ENCODE data around the gene SLC7A8. TPM values are rescaled to one million over a fixed set of nuclear protein-coding genes. Genes with fewer than 3 reads are reported as not detected.
A peak's percentile ranks its signal among the peaks of the same experiment; 100 is the strongest.

Gene SLC7A8
- total RNA-seq, 1 donor from 2014 or later: 56.5 TPM

DNA sequence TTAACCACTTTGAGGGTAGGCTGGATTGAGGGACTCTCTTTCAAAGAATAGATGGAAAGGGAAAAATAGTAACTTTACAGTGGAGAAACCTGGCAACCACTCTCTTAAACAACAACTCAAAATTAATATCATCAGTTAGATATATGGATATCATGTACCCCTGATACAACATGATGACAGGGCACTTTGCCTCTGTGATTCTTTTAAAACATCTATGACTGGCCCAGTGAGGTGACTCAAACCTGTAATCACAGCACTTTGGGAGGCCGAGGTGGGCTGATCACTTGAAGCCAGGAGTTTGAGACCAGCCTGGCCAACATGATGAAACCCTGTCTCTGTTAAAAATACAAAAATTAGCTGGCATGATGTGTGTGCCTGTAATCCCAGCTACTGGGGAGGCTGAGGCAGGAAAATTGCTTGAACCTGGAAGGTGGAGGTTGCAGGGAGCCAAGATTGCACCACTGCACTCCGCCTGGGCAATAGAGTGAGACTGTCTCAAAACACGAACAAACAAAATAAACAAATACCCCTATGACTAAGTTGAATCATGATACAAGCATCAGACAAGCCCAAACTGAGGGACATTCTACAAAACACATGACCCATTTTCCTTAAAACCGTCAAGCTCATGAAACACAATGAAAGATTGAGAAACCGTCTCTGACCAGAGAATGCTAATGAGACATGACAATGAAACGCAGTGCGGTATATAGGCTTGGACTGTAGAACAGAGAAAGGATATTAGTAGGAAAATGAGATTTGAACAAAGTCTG is 26.4 kb upstream of the SLC7A8 start:
- no peaks in the 10 kb centered on the region for H3K9me3 ChIP-seq (ENCODE audit: low read depth)
- Mint-ChIP-seq H3K4me1 (no peaks in the 10 kb centered on the region), H3K27me3 (ENCODE audit: insufficient read depth, low read depth) (no peaks in the 10 kb centered on the region), H3K9me3 (peaks cover 2% of the 10 kb centered on the region), H3K4me3 (no peak overlapping the region), H3K36me3 (no peaks in the 10 kb centered on the region), H3K27ac (no peak overlapping the region)
- DNase-seq (ENCODE audit: low spot score): no peak
- no peak overlapping the region for H3K4me2 ChIP-seq
- H3K4me3 ChIP-seq: no peak overlapping the region
- peaks cover 10% of the 10 kb centered on the region for H3F3A ChIP-seq (ENCODE audit: low read depth)
- H3K36me3 ChIP-seq: no peaks in the 10 kb centered on the region
- no peaks in the 10 kb centered on the region for H3K79me2 ChIP-seq (ENCODE audit: low read depth)
- H3K27me3 ChIP-seq: no peaks in the 10 kb centered on the region
- no peaks in the 10 kb centered on the region for H4K20me1 ChIP-seq (ENCODE audit: low read depth)
- no peak overlapping the region for H3K9ac ChIP-seq
- no peak overlapping the region for H3K27ac ChIP-seq
- H2AFZ ChIP-seq (replicated peaks): no peak overlapping the region
- H3K4me1 ChIP-seq: peaks cover 10% of the 10 kb centered on the region
- TF ChIP-seq EZH2 (IDR thresholded peaks at IDR 0.05) (no peak), EZH2phosphoT487 (IDR thresholded peaks at IDR 0.05) (no peak)
- TF ChIP-seq, protein P1, sequence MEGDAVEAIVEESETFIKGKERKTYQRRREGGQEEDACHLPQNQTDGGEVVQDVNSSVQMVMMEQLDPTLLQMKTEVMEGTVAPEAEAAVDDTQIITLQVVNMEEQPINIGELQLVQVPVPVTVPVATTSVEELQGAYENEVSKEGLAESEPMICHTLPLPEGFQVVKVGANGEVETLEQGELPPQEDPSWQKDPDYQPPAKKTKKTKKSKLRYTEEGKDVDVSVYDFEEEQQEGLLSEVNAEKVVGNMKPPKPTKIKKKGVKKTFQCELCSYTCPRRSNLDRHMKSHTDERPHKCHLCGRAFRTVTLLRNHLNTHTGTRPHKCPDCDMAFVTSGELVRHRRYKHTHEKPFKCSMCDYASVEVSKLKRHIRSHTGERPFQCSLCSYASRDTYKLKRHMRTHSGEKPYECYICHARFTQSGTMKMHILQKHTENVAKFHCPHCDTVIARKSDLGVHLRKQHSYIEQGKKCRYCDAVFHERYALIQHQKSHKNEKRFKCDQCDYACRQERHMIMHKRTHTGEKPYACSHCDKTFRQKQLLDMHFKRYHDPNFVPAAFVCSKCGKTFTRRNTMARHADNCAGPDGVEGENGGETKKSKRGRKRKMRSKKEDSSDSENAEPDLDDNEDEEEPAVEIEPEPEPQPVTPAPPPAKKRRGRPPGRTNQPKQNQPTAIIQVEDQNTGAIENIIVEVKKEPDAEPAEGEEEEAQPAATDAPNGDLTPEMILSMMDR (IDR thresholded peaks at IDR 0.05): no peak

DNA sequence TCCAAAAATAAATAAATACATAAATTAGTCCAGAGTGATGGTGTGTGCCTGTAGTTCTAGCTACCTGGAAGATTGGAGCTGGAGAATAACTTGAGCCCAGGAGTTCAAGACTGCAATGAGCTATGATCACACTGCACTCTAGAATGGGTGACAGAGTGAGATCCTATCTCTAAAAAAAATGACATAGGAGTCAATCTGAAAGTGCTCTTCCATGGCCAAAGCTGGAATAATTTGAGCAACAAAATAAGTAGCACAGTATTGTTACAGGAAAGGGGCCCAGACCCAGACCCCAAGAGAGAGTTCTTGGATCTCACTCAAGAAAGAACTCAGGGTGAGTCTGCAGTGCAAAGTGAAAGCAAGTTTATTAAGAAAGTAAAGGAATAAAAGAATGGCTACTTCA is 24.9 kb upstream of the SLC7A8 start:
- no peaks in the 10 kb centered on the region for H3K36me3 ChIP-seq
- no peak for TF ChIP-seq EZH2 (IDR thresholded peaks at IDR 0.05)
- TF ChIP-seq EZH2phosphoT487 (IDR thresholded peaks at IDR 0.05): no peak
- H4K20me1 ChIP-seq (ENCODE audit: low read depth): no peaks in the 10 kb centered on the region
- H3K27ac ChIP-seq: no peak overlapping the region
- Mint-ChIP-seq H3K27me3 (ENCODE audit: insufficient read depth, low read depth) (no peaks in the 10 kb centered on the region), H3K4me3 (no peak overlapping the region), H3K36me3 (no peaks in the 10 kb centered on the region), H3K9me3 (peaks cover 2% of the 10 kb centered on the region), H3K27ac (no peak overlapping the region), H3K4me1 (no peaks in the 10 kb centered on the region)
- no peak overlapping the region for H3K9ac ChIP-seq
- no peaks in the 10 kb centered on the region for H3K79me2 ChIP-seq (ENCODE audit: low read depth)
- H3F3A ChIP-seq (ENCODE audit: low read depth): peaks cover 10% of the 10 kb centered on the region
- no peak overlapping the region for H3K4me2 ChIP-seq
- DNase-seq (ENCODE audit: low spot score): no peak
- H3K4me1 ChIP-seq: peaks cover 10% of the 10 kb centered on the region
- H3K4me3 ChIP-seq: no peak overlapping the region
- no peaks in the 10 kb centered on the region for H3K27me3 ChIP-seq
- H2AFZ ChIP-seq (replicated peaks): peak overlapping the region; percentile 83
- no peaks in the 10 kb centered on the region for H3K9me3 ChIP-seq (ENCODE audit: low read depth)

GRCh38 chr14:23207146-23207540 is 23.7 kb upstream of the SLC7A8 start:
- no peaks in the 10 kb centered on the region for H3K27me3 ChIP-seq
- H3K4me3 ChIP-seq: no peak overlapping the region
- peaks cover 10% of the 10 kb centered on the region for H3K4me1 ChIP-seq
- H3K36me3 Mint-ChIP-seq: no peaks in the 10 kb centered on the region
- H3K9me3 Mint-ChIP-seq: peaks cover 2% of the 10 kb centered on the region
- H3K4me1 Mint-ChIP-seq: no peaks in the 10 kb centered on the region
- H2AFZ ChIP-seq (replicated peaks): peak overlapping the region; percentile 83
- no peak overlapping the region for H3K27ac Mint-ChIP-seq
- H3K9me3 ChIP-seq (ENCODE audit: low read depth): no peaks in the 10 kb centered on the region
- H3K4me3 Mint-ChIP-seq: no peak overlapping the region
- no peak overlapping the region for H3K9ac ChIP-seq
- H3K4me2 ChIP-seq: peak overlapping the region; percentile 26
- H4K20me1 ChIP-seq (ENCODE audit: low read depth): no peaks in the 10 kb centered on the region
- DNase-seq (ENCODE audit: low spot score): no peak
- H3K79me2 ChIP-seq (ENCODE audit: low read depth): no peaks in the 10 kb centered on the region
- H3F3A ChIP-seq (ENCODE audit: low read depth): peaks cover 10% of the 10 kb centered on the region
- TF ChIP-seq EZH2 (IDR thresholded peaks at IDR 0.05) (no peak), EZH2phosphoT487 (IDR thresholded peaks at IDR 0.05) (no peak)
- TF ChIP-seq, protein P1 (IDR thresholded peaks at IDR 0.05): no peak
- H3K36me3 ChIP-seq: no peaks in the 10 kb centered on the region
- no peak overlapping the region for H3K27ac ChIP-seq
- no peaks in the 10 kb centered on the region for H3K27me3 Mint-ChIP-seq (ENCODE audit: insufficient read depth, low read depth)

Data from neural progenitor cell (in vitro differentiated cells).